ENCODE results near the gene RFLNA.

DNA sequence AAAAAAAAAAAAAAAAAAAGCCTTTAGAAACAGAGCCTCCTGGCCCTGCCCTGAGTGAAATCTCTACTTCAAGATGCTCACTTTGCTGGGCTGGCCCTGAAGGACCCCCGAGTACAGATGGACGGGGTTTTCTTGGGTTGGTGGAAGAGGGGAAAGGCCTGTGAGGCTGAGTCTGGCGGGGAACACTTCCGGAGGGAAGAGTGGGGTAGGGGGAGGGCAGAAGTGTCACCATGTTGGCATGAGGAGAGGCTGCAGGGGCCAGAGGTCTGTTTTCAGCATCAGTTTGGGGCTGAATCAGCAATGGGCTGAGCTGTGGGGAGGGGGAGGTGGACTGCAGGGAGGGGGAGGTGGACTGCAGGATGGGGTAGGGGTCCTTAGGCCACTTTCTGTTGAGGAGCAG lies 15.3 kb downstream of the RFLNA start:
- TF ChIP-seq CTCF (IDR thresholded peaks at IDR 0.05; ENCODE audit: low read length): no peak
- no peak for TF ChIP-seq EZH2 (IDR thresholded peaks at IDR 0.05; ENCODE audit: borderline replicate concordance, low read length)
